IMR-90 (cell line): Measurements from ENCODE around the gene TUBGCP3.

Experiments
- BHLHE40 ChIP-seq: fragments of 150-350 bp; IDR thresholded peaks from 2 replicates; pipeline ENCODE4 v1.6.1; 2016; ENCODE audit warnings: mild to moderate bottlenecking, low read depth, low read length
- CEBPB ChIP-seq: IDR thresholded peaks from 2 replicates; pipeline ENCODE4 v1.6.1; 2012; ENCODE audit warnings: low read depth, low read length, improper control_type of control experiment
- CTCF ChIP-seq: conservative IDR thresholded peaks from 2 replicates; pipeline ENCODE4 v1.5.1; 2012; ENCODE audit warnings: mild to moderate bottlenecking, low read depth, low read length, improper control_type of control experiment
- FOS ChIP-seq: fragments of 150-350 bp; IDR thresholded peaks from 2 replicates; pipeline ENCODE4 v1.6.1; 2016; ENCODE audit warnings: low read depth, low read length
- MAZ ChIP-seq: IDR thresholded peaks from 2 replicates; pipeline ENCODE4 v1.6.1; 2012; ENCODE audit warnings: low read depth, mild to moderate bottlenecking, low read length, improper control_type of control experiment, moderate library complexity, borderline replicate concordance
- NFE2L2 ChIP-seq: fragments of 150-350 bp; IDR thresholded peaks from 2 replicates; pipeline ENCODE4 v1.6.1; 2016; ENCODE audit warnings: low read depth, mild to moderate bottlenecking, low read length
- POLR2A ChIP-seq: IDR thresholded peaks from 2 replicates; pipeline ENCODE4 v1.6.1; 2012; ENCODE audit warnings: mild to moderate bottlenecking, low read depth, low read length
- RAD21 ChIP-seq: IDR thresholded peaks from 2 replicates; pipeline ENCODE4 v1.6.1; 2012; ENCODE audit warnings: low read length, improper control_type of control experiment
- RCOR1 ChIP-seq: IDR thresholded peaks from 2 replicates; pipeline ENCODE4 v1.6.1; 2012; ENCODE audit warnings: mild to moderate bottlenecking, low read length, improper control_type of control experiment; ENCODE audit not compliant: insufficient replicate concordance
- RFX5 ChIP-seq: IDR thresholded peaks from 2 replicates; pipeline ENCODE4 v1.8.0; 2012; ENCODE audit warnings: low read depth, mild to moderate bottlenecking, low read length, moderate library complexity
- SMC3 ChIP-seq: fragments of 150-350 bp; IDR thresholded peaks from 2 replicates; pipeline ENCODE4 v1.6.1; 2016; ENCODE audit warnings: low read depth, mild to moderate bottlenecking, antibody characterized with exemption, low read length, moderate library complexity
- TF ChIP-seq, protein P1 (sequence below): fragments of 150-350 bp; IDR thresholded peaks from 2 replicates; pipeline ENCODE4 v1.6.1; 2017; ENCODE audit warnings: mild to moderate bottlenecking, antibody characterized with exemption, low read length, low read depth
- TF ChIP-seq, protein P2 (sequence below): fragments of 150-350 bp; IDR thresholded peaks from 2 replicates; pipeline ENCODE4 v1.6.1; 2016; ENCODE audit warnings: low read depth, mild to moderate bottlenecking, low read length, moderate library complexity, borderline replicate concordance

DNA sequence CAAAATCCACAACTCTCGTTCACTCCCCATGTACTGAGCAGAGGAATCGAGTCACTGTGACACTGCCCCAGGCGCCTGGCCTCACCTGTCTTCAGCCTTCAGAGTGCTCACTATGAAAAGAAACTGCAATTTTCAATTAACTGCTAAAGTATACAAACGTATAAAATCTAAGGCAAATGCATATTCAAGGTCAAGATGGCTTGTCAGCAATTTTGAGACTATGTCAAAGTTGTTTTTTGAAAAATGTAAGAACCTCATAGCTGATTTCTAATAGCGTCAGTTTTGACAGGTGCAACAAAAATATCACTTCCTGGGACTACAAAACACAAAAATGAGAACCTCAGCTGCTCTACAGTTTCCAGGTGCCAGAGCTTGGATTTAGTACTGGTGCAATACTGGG lies 31.4 kb downstream of the TUBGCP3 start:
- no peak for TF ChIP-seq CTCF
- no peak for TF ChIP-seq MAZ
- no peak for TF ChIP-seq RFX5
- TF ChIP-seq NFE2L2 = no peak
- TF ChIP-seq, protein P1, sequence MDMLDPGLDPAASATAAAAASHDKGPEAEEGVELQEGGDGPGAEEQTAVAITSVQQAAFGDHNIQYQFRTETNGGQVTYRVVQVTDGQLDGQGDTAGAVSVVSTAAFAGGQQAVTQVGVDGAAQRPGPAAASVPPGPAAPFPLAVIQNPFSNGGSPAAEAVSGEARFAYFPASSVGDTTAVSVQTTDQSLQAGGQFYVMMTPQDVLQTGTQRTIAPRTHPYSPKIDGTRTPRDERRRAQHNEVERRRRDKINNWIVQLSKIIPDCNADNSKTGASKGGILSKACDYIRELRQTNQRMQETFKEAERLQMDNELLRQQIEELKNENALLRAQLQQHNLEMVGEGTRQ = no peak
- TF ChIP-seq FOS = no peak
- no peak for TF ChIP-seq POLR2A
- no peak for TF ChIP-seq RAD21
- TF ChIP-seq, protein P2, sequence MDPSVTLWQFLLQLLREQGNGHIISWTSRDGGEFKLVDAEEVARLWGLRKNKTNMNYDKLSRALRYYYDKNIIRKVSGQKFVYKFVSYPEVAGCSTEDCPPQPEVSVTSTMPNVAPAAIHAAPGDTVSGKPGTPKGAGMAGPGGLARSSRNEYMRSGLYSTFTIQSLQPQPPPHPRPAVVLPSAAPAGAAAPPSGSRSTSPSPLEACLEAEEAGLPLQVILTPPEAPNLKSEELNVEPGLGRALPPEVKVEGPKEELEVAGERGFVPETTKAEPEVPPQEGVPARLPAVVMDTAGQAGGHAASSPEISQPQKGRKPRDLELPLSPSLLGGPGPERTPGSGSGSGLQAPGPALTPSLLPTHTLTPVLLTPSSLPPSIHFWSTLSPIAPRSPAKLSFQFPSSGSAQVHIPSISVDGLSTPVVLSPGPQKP = no peak
- no peak for TF ChIP-seq CEBPB
- no peak for TF ChIP-seq SMC3
- no peak for TF ChIP-seq BHLHE40
- TF ChIP-seq RCOR1 = no peak
